ENCODE data around the gene MARVELD3. TPM values are rescaled to one million over a fixed set of nuclear protein-coding genes. Genes with fewer than 3 reads are reported as not detected.
"Not testable (repeated sequence)": the region's sequence is repeated elsewhere in the genome, so short reads cannot be mapped to it uniquely, and the experiment has no call there.

The MARVELD3 gene
- total and polyA plus RNA-seq, 9 of the 15 experiments (the other 6 are each of a cell fraction or from before 2014, with no cell fraction given): 0.03 to 0.07 (median 0.07) TPM; not detected in 6

DNA sequence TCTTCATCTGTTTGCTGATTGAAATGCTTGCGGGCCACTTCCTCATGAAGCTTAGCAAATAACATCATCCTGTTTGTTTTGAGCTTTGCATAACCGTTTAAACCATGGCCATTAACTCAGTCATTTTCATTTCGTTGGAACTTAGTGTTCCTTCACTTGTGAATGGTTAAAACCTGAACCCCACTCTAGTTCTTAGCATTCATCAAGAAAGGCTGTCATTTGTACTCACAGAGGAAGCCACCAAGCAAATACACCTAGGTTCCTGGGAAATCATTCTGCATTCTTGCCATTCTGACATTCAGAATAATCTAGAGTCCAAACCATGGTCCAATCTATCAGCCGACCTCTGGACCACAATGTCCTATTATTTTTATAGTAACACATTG, 40.7 kb upstream of the MARVELD3 start:
- intact Hi-C loops (cut with micrococcal nuclease) (no loop called here), in situ Hi-C loops (cut with MboI) (loop anchor here (10.0 kb wide), 1 partner anchor 161 kb away; no protein-coding TSS in a partner anchor)
- Histone ChIP-seq H4K20me1 (replicated peaks; ENCODE audit: control insufficient read depth, insufficient read depth, low read length) (0 out of 2 replicates have a peak, but pooled peaks cover 4% of the 10 kb centered on the region), H3K4me1 (replicated peaks in 1 of 2; ENCODE audit: control insufficient read depth in 2 of 2, insufficient read depth in 2 of 2, low read length in 2 of 2) (no peaks in the 10 kb centered on the region), H2AFZ (ENCODE audit: low read depth, low read length) (no peak overlapping the region), H3K27me3 (ENCODE audit: control insufficient read depth in 2 of 2, insufficient read depth in 2 of 2, low read length in 2 of 2) (peaks cover 35 to 45% of the 10 kb centered on the region in 2 experiments), H3K4me2 (ENCODE audit: insufficient read depth, low read length) (no peak overlapping the region), H3K36me3 (ENCODE audit: control insufficient read depth, insufficient read depth, low read length) (no peaks in the 10 kb centered on the region), H3K27ac (ENCODE audit: extremely low read depth, low read depth, low read length) (no peak overlapping the region), H3K79me2 (ENCODE audit: control insufficient read depth, insufficient read depth, low read length) (no peaks in the 10 kb centered on the region), H3K9me1 (ENCODE audit: control insufficient read depth, insufficient read depth, low read length) (no peaks in the 10 kb centered on the region), H3K4me3 (no peak overlapping the region), H3K9me3 (replicated peaks; ENCODE audit: control insufficient read depth, insufficient read depth, low read depth, low read length) (no peaks in the 10 kb centered on the region), H3K9ac (ENCODE audit: insufficient read depth in 1 of 2, low read depth in 2 of 2, low read length in 2 of 2) (no peak overlapping the region)
- no TSS peak for BruUV-seq (replicated peaks)
- DNase-seq (ENCODE audit: extremely low read depth in 1 of 4, low spot score in 3 of 4): no peak
- POLR2A ChIA-PET: interaction anchor here (0.7 to 1.3 kb wide), 4 partner anchors 9 to 59 kb away, joined by 3 to 4 read pairs (median 3); partner anchors contain the start of genes CHST4 and TAT
- CTCF ChIA-PET (ENCODE audit: low intra/inter-chr PET ratio): no interaction called here
- ATAC-seq: no peak
- TF ChIP-seq ZSCAN32 (CRISPR knock-in tag; IDR thresholded peaks at IDR 0.05): no peak
- no peak for TF ChIP-seq WHSC1 (IDR thresholded peaks at IDR 0.05; ENCODE audit: low read length)
- 0% methylated on average over 4 of the region's 4 CpGs for WGBS (ENCODE audit: insufficient coverage, low coverage, missing lambda C conversion rate)
- FAIRE-seq: no peak

DNA sequence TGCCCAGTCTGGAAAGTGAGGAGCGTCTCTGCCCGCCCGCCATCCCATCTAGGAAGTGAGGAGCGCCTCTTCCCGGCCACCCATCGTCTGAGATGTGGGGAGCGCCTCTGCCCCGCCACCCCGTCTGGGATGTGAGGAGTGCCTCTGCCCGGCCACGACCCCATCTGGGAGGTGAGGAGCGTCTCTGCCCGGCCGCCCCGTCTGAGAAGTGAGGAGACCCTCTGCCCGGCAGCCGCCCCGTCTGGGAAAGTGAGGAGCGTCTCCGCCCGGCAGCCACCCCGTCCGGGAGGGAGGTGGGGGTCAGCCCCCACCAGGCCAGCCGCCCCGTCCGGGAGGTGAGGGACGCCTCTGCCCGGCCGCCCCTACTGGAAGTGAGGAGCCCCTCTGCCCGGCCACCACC, 36.6 kb upstream of the MARVELD3 start:
- FAIRE-seq; H3K9me1 ChIP-seq (ENCODE audit: control insufficient read depth, insufficient read depth, low read length); H3K9me3 ChIP-seq (replicated peaks; ENCODE audit: control insufficient read depth, insufficient read depth, low read depth, low read length); H4K20me1 ChIP-seq (replicated peaks; ENCODE audit: control insufficient read depth, insufficient read depth, low read length); H3K36me3 ChIP-seq (ENCODE audit: control insufficient read depth, insufficient read depth, low read length); H3K4me2 ChIP-seq (ENCODE audit: insufficient read depth, low read length); H2AFZ ChIP-seq (ENCODE audit: low read depth, low read length); H3K79me2 ChIP-seq (ENCODE audit: control insufficient read depth, insufficient read depth, low read length); BruUV-seq (replicated peaks); H3K4me1 ChIP-seq (replicated peaks in 1 of 2; ENCODE audit: control insufficient read depth in 2 of 2, insufficient read depth in 2 of 2, low read length in 2 of 2); H3K9ac ChIP-seq (ENCODE audit: insufficient read depth in 1 of 2, low read depth in 2 of 2, low read length in 2 of 2); H3K4me3 ChIP-seq; H3K27ac ChIP-seq (ENCODE audit: extremely low read depth, low read depth, low read length); CTCF ChIA-PET (ENCODE audit: low intra/inter-chr PET ratio); ATAC-seq; intact Hi-C loops (cut with micrococcal nuclease); DNase-seq (ENCODE audit: extremely low read depth in 1 of 4, low spot score in 3 of 4); POLR2A ChIA-PET: not testable (repeated sequence)
- H3K27me3 ChIP-seq (ENCODE audit: control insufficient read depth in 2 of 2, insufficient read depth in 2 of 2, low read length in 2 of 2): peaks cover 23 to 38% of the 10 kb centered on the region in 2 experiments; a peak in 4 of 5 replicates
- WGBS (ENCODE audit: insufficient coverage, low coverage, missing lambda C conversion rate): 8% methylated on average over 12 of the region's 30 CpGs
- in situ Hi-C loops (cut with MboI): loop anchor here (10.0 kb wide), 1 partner anchor 165 kb away; no protein-coding TSS in a partner anchor

DNA sequence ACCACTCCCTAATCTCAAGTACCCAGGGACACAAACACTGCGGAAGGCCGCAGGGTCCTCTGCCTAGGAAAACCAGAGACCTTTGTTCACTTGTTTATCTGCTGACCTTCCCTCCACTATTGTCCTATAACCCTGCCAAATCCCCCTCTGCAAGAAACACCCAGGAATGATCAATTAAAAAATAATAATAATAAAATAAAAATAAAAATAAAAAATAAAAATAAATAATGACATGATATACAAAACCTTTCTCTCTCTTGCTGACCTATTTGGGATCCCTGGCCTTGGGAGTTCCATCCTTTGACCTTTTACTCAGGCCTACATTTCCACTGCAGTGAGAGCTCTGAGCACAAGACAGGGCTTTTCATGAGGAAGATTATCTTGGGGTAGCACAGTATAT, 35.9 kb upstream of the MARVELD3 start:
- H3K27me3 ChIP-seq (ENCODE audit: control insufficient read depth in 2 of 2, insufficient read depth in 2 of 2, low read length in 2 of 2): peaks cover 23 to 32% of the 10 kb centered on the region in 2 experiments; a peak in 4 of 5 replicates
- DNase-seq (ENCODE audit: extremely low read depth in 1 of 4, low spot score in 3 of 4); POLR2A ChIA-PET; CTCF ChIA-PET (ENCODE audit: low intra/inter-chr PET ratio); H3K4me2 ChIP-seq (ENCODE audit: insufficient read depth, low read length); H3K4me1 ChIP-seq (replicated peaks in 1 of 2; ENCODE audit: control insufficient read depth in 2 of 2, insufficient read depth in 2 of 2, low read length in 2 of 2); FAIRE-seq; BruUV-seq (replicated peaks); ATAC-seq; H3K36me3 ChIP-seq (ENCODE audit: control insufficient read depth, insufficient read depth, low read length); H3K79me2 ChIP-seq (ENCODE audit: control insufficient read depth, insufficient read depth, low read length); H3K9me1 ChIP-seq (ENCODE audit: control insufficient read depth, insufficient read depth, low read length); intact Hi-C loops (cut with micrococcal nuclease); H3K27ac ChIP-seq (ENCODE audit: extremely low read depth, low read depth, low read length); H3K9ac ChIP-seq (ENCODE audit: insufficient read depth in 1 of 2, low read depth in 2 of 2, low read length in 2 of 2); H3K9me3 ChIP-seq (replicated peaks; ENCODE audit: control insufficient read depth, insufficient read depth, low read depth, low read length); H3K4me3 ChIP-seq; H2AFZ ChIP-seq (ENCODE audit: low read depth, low read length); H4K20me1 ChIP-seq (replicated peaks; ENCODE audit: control insufficient read depth, insufficient read depth, low read length); in situ Hi-C loops (cut with MboI): not testable (repeated sequence)
- no CpG with 5 or more reads among the region's 2 CpGs for WGBS (ENCODE audit: insufficient coverage, low coverage, missing lambda C conversion rate)
